HG03045 (cell line): ENCODE measurements around the gene CENPQ.
A peak's percentile ranks its signal among the peaks of the same experiment; 100 is the strongest.

Experiments
- ATAC-seq: cut with Tn5 transposase; IDR thresholded peaks from one replicate; pipeline ENCODE4 v1.9.1; 2021; ENCODE audit warnings: mild to moderate bottlenecking, moderate library complexity; ENCODE audit not compliant: unreplicated experiment

CENPQ gene

GRCh38 chr6:49499623-49500022 lies 36.5 kb downstream of the CENPQ start, which contains the start of gene GLYATL3:
TSS of gene GLYATL3 (plus strand) at chr6:49499923. CDS start at chr6:49511991, 12,068 bp downstream.
- ATAC-seq, result no peak

GRCh38 chr6:49504666-49505065 lies 41.5 kb downstream of the CENPQ start:
- ATAC-seq, result no peak

DNA sequence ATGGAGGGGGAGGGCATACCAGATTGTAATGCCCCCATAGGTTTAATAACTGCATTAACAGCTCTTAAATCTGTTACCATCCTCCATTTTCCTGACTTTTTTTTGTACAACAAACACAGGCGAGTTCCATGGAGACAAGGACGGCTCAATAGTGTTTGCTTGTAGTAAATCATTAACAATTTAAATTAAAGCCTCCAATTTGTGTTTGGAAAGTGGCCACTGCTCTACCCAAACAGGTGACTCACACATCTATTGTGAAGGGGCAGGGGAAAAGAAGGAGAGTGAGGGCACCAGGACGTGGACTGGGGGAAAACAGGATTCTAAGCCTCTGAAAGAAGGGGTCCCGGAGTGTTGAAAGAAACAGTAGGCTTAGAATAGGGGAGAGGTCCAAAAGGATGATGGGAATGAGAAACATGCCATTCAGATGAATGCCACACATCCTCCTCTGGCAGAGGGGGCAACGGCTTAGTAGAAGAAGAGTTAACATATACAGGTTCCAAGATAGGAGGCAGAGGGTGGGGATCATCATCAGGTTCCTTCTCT lies 43.5 kb downstream of the CENPQ start:
- no peak for ATAC-seq

GRCh38 chr6:49509342-49509741 lies 46.2 kb downstream of the CENPQ start:
- no peak for ATAC-seq

DNA sequence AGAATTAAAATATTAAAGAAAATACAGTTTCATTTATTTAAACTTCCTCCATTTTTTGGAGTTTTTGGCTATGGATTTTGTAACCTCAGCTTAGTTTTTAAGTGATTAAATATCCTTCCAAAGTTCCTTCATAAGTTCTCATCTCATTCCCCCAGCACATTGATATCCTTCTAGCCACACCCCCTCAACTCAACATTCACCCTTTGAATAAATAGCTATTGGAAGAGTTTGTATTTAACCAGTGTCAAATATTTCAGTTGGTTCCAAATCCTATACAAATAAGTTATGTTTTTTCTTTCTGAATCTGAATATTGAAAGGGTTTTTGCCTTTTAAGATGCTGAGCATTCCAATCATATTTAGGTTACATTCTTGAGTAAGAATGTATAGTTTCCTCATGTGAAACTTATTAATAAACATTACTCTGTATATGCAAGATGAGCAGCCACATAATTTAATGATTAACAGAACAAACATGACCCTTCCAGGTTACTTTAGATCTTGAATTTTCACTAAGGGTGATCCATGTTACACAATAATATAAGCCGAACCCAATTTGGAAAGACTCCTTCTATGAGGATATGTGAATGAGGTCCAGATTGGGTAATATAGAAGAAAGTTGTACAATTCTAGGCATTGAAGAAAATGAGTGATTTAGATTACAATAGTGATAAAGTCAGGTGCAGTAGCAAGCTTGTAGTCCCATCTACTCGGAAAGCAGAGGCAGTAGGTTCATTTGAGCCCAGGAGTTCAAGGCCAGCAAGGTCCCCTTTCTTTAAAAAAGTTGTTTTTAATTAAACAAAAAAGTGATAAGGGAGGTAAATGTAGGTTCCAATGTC lies 50.2 kb downstream of the CENPQ start:
- no peak for ATAC-seq

DNA sequence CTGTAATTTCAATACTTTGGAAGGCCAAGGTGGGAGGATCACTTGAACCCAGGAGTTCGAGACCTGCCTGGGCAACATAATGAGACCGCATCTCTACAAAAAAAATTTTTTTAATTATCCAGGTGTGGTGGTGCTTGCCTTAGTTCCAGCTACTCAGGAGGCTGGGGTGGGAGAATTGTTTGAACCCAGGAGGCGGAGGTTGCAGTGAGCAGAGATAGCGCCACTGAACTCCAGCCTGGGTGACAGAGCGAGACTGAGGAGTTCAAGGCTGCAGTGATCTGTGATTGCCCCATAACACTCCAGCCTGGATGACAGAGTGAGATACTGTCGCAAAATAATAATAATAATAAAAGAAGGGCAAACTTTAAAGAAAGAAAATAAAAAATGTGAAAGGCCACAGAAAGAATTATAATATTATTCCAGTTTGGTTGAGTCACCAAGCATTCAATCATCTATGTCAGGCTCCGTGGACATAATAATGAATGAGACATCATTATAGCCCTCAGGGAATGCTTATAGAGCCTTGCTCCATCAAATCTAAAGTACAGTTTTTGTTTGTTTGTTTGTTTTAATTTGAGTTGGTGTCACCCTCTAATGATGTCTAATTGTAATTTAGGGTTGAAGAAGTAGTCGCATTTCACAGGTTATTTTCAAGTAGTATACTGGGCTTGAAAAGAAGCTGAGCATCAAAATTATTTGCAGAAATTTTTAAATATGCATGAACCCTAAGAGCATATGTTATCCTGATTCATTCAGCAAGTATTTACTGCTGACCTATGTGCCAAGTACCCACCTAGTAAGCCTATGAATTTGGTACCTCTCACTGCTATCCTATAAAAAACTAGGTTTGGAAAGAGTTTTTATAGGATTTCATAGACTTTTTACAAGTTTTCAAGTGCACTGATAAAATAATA lies 51.7 kb downstream of the CENPQ start:
- ATAC-seq, result no peak

GRCh38 chr6:49515485-49516146 lies 52.4 kb downstream of the CENPQ start:
- ATAC-seq, result no peak

DNA sequence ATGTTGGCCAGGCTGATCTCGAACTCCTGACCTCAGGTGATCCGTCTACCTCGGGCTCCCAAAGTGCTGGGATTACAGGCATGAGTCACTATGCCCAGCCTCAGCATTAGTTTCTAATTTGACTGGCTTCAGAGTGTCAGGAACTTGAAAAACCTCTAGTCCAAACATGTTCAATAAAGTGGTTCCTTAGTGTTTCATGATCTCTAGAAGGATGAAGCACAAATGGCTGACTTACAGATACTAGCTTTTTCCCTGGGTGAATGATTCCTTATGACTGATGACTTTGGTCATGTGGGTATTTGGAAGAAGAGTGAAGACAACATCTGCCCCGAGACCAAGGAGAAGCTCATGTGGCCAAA lies 53.0 kb downstream of the CENPQ start:
- no peak for ATAC-seq

DNA sequence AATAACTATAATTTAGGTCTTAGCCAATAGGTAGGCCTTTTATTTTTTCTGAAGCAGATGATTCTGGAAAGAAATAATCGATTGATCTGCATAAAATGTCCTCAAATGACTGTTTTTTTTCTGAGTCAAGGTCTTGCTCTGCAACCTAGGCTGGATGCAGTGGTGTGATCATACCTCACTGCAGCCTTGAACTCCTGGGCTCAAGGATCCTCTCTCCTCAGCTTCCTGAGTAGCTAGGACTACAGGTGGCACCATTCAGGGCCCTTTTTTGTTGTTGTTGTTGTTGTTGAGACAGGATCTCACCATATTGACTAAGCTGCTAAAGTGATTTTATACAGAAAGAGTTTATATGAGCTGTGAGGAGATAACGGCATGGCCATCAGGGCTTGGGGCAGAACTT lies 54.7 kb downstream of the CENPQ start:
- no peak for ATAC-seq

DNA sequence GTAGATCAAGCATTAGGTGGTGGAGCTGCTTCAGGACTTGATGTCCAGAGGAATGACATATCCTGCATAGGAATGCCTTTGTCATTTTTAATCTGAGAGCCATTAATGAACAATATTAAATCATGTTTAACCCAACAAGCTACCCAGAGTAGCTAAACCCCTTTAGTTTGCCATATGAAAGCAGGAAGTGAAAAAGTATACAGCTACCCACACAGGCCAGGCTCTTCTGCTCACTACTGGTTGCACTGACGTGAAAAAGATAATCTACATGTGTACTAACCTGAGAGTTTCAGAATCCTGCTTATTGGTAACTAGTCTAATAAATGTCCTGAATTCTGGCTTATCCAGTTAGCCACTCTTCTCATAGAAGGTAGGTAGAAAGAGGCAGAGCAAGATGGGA lies 56.5 kb downstream of the CENPQ start:
- ATAC-seq, result peak; percentile 67

GRCh38 chr6:49522710-49523593 lies 59.8 kb downstream of the CENPQ start:
- no peak for ATAC-seq

DNA sequence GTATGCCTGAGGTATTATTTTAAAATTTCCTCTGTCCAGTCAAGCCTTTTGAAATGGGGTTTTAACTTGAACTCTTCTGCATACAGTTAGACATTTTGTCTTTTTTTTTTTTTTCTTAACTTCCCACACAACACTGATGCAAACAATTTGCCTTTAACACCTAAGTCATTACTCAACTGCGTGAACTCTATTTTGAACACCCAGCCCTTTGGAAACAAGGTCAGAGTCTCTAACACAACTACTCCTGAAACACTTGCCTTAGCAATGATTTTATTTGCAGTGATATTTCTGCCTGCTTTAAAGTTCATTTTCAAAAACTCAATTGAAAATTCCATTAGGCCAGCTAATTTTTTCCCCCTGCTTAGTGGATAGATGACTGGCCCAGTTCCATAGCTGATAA lies 60.7 kb downstream of the CENPQ start:
- no peak for ATAC-seq

GRCh38 chr6:49524541-49524940 lies 61.4 kb downstream of the CENPQ start:
- ATAC-seq, result no peak

DNA sequence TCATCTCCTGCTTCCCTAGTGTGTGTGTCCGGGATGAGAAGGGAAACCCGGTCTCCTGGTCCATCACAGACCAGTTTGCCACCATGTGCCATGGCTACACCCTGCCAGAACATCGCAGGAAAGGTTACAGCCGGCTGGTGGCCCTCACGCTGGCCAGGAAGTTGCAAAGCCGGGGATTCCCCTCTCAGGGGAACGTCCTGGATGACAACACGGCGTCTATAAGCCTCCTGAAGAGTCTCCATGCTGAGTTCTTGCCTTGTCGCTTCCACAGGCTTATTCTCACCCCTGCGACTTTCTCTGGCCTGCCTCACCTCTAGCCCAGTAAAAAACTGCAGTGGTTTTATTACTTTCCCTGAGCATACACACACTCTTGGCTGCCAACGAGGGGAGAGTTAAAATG lies 63.4 kb downstream of the CENPQ start:
- no peak for ATAC-seq

DNA sequence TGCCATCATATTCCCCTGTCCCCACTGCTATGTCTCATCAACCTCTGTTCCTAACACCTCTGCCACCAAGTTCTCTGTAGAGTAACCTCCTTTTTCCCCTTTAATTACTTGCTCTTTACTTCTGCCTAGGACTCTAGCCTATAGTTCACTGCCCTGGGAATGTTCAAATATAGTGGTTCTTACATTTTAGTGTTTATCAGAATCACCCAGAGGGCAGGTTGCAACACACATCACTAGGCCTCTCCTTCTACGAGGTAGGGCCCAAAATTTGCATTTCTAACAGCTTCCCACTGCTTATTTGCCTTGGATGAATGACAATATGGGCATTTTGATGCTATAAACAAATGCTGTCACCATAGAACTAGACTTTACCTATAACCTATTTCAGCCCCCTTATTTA lies 64.2 kb downstream of the CENPQ start:
- ATAC-seq, result no peak

- no peak for ATAC-seq
Observed at GRCh38 chr6:49528571-49528970, 65.4 kb downstream of the CENPQ start.

DNA sequence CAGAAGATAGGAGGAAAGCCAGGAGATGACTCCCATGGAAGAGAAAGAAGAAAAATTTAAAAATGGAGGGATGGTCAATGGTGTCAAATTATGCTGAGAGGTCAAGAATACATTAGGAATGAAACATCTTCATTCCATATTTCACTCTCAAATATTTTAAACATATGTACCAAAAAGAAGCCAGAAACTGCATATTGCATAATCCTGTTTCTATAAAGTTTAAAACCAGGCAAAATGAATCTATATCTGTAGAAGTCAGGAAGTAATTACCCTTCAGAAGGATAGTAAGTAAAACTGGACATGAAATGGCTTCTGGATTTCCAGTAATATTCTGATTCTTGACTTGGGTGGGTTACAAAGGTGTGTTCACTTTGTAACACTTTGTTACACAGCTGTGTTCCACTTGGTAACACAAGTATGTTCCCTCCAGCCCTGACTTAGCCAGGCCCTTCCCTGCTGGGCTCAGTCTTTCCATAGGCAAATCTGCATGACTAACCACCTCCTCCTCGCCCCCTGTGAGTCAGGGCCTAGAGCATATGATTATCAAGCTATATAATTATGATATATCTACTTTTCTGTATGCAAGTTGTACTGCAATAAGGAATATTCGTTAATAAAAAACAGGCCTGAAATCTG lies 67.1 kb downstream of the CENPQ start:
- no peak for ATAC-seq

DNA sequence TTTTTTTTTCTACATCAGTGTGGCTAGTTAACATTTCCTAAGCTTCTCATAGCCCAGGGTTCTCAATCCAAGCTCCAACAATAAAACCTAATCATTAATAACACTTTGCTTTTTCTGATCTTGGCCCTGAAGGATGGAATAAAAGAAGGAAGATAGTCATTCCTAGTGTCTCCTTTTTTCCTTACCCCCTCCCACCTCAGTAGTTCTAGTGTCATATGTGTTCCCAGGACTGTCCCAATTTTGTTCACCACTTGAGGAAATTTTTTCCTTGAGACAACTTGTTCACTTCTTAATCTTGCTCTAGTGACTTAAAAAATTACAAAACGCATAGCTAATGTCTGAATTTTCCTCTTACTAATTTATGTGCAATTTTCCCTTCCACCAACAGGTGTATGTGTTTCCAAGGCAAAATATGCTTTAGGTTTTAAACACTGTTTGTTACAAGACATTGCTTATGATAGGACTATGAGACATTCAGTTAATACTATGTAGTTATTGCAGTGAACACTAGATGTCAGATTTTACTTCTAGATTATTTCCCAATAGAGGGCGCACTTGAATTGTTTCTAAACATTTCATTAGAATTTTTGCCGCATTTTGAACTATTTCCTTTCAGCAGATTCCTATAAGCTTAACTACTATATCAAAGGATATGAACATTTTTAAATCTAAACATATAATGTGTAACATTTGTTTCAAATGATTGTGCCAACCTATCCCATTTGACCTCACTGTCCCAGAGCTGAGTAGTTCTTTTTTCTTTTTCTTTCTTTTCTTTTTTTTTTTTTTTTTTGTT lies 68.8 kb downstream of the CENPQ start:
- peak; percentile 86 for ATAC-seq

DNA sequence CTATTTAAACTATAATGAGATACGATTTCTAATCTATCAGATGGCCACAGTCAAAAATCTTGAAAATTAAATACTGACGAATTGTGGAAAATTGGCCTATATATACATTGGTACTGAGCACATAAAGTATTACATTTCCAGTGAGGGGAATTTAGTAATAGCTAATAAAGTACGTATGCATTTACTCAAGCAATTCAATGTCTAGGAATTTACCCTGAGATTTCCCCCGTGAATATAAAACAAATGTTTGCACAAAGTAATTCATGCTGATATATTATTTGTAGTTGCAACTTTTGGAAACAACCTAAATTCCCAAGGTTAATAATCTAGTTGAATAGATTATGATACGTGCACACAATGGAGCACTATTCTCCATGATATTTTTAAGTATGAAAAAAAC lies 72.6 kb downstream of the CENPQ start:
- ATAC-seq, result no peak
